GDM1 (cell line): ENCODE results near the gene PCYT1A.
A peak's percentile ranks its signal among the peaks of the same experiment; 100 is the strongest.
"Not testable (repeated sequence)": the region's sequence is repeated elsewhere in the genome, so short reads cannot be mapped to it uniquely, and the experiment has no call there.

Experiments
- DNase-seq: peaks from one replicate; lab custom pipeline; 2025; lab: John Stamatoyannopoulos, UW

The PCYT1A gene

DNA sequence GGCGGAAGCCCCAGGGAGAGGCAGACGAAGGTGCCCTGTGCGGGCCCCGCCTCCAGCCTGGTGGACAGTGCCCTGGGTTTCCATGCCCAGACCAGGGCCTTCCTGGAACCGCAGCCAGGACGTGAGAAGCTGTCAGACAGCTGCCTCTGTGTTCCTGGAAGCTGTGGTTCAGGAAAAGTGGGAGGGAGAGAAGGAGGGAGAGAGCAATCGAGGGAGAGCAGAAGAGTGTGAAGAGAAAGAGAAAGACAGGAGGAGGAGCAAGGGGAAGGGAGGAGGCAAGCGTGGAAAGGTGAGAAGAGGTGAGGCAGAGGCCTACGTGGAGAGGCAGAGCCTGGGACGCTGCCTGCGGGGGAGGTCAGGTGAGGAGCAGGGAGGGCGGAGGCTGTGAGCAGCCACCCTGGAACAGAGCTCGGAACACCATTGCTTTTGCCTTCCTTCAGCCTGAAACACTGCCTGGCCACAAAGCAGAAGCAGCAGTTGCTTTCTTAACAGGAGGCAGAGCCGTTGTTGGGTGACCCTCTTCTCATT lies 94.9 kb downstream of the PCYT1A start:
- DNase-seq, result no peak

DNA sequence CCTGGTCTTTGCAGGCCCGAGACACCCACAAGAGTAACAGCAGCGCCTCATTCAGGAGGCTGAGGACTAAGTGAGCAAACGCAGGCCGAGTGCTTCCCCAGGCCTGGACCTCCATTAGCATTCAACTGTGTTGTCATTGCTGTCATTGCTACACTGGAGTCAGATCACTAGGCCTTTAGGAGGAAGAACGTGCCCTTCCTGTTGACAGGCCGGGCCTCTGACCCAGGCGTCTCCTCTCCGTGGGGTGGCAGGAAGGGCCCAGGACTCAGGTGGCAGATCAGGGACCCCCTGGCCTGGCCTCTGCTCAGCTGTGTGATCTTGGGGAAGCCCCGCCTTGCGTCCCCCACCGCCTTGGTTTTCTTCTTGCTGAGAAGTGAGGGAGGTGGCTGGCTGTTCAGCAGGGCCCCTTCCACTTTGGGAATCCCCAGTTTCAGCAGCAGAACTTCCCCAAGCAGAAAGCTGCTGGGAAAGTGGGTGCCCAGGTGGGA lies 95.4 kb downstream of the PCYT1A start:
- peak; percentile 22 for DNase-seq

DNA sequence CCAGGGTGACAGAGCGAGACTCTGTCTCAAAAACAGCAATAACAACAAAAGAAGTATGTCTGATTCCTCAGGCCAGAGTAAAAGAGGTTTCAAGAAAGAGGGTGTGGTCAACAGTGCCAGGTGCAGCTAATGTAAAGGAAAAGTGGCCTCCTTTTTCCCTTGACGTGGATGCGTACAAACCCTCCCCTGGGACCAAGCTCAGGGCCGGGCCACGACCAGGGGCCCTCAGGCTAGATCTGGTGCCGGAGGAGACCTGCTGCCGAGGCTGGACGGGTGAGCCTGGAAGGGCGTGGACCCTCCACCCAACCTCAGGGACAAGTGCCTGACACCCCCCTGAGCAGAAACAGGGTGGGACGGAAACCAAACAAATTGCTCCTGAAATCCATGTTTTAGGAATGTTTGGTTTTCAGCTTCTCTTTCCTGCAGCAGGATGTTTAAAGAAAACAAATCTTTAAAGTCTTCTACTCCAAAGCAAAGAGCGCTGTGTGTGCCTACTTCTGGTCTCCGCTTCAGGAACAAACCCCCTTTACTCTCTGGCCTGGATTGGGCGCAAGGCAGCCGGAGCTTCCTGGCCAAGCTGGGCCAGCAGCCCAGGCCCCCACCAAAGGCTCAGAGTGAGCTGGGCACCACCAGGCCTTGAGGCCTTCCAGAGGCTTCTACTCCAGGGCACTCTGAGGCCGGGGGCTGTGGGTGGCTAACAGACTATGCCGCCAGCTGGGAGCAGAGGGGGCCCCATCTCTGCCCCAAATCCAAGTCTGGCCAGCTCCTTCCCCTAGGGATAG lies 97.8 kb downstream of the PCYT1A start:
- no peak for DNase-seq

DNA sequence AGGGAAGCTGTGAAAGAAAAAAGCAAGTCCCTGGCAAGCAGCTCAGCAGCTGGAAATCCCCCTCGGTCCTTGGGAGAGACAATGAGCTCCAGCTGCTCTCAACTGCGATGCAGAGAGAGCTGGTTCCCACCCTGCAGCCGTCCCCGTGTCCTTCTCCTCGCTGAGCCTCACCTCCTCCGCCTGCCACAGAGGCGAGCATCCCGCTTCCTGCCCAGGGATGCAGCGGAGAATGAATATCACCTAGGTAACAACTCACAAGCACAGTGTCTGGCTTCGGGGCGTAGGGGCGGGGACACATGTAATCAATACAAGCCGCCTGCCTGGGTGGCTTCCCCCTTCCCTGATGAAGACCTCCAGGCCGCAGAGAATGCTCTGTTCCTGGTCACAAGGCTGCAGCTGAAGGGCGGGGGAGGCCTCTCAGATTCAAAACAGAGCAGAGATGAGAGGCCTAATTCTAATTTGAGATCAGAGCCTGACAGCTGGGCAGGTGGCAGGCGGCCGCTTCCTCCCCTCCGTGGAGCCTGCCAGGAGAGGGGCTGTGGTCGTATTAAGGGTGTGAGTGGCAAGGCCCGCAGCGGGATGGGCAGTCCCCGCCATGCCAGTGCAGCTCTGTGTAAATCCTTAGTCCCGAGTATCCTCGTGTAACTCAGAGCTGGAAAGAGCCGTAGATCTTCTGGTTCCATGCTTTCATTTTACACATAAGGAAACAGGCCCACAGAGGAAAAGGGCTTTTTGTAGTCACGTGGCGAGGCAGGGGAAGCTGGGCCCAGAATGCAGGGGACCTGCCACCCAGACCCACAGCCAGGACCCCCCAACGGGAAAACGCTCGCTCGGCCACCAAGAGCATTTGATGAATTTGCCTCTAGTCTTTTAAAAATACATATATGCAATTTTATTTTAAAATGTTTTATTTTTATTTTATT lies 100.6 kb downstream of the PCYT1A start:
- DNase-seq, result no peak

DNA sequence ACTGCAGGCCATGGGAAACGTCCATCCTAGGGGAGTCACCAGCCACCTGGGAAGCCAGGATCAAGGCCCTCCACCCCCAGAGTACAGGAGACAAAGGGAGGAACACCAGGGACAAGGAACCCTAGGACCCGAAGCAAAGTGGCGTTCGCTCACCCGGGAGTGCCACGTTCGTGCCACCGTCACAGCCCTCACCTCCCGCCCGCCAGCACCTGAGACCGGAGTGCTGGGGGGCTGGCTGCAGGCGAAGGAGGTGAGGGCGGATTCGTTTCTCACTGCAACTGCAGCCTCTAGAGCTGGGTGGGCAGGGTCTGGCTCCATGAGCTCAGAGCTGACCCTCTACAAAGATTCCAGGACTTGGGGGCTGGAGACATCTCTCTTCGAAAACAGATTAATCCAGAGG lies 102.6 kb downstream of the PCYT1A start:
- DNase-seq, result no peak

DNA sequence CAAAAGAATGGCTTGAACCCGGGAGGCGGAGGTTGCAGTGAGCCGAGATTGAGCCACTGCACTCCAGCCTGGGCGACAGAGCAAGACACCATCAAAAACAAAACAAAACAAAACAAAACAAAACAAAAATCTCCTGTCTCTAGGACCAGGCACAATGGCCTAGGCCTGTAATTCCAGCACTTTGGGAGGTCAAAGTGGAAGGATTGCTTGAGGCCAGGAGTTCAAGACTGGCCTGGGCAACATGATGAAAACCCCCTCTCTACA lies 103.4 kb downstream of the PCYT1A start:
- not testable (repeated sequence) for DNase-seq

DNA sequence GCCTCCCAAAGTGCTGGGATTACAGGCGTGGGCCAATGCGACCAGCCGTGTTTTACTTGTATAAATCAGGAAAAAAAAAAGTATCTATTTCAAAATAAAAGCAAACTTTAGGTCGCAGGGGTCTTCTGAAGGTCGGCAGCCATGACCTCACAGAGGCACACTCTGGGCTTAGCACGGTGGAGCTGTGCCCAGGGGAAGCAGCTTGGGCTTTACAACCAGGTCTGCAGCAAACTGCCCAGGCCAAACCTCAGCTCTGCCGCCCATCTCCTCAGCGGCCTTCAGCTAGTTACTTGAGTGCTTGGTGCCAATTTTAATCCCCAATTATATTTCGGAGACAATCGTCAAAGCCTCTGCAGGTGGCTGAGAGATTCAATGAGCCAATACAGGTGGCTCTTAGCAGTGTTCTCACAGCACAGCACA lies 106.4 kb downstream of the PCYT1A start:
- no peak for DNase-seq

DNA sequence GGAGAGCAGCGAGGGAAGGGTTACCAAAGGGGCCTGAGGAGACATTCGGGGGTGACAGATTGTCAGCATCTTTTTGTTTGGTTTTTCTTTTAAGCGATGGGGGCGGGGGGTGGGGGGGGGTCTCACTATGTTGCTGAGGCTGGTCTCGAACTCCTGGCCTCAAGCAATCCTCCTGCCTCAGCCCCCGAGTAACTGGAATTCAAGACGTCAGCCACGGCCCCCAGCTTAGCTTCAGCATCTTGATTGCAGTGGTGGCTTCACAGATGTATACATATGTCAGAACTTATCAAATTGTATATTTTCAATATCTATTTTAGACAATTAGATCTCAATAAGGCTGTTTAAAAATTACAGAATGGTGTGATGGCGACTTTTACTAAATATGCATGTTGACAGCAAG lies 107.2 kb downstream of the PCYT1A start:
- DNase-seq, result no peak
